Activated T-helper 1 cell treated with anti-CD3 and anti-CD28 coated beads, Interleukin-12 subunit alpha, Interleukin-12 subunit beta, Interleukin-2, Interleukin-4 antibody, amounts not matched to agents 30 ng/mL and 10 ng/mL and 1 ng/mL, durations not matched to agents 14 hours and 24 hours and 36 hours (primary cell): ENCODE data around the gene UBR4. TPM values are rescaled to one million over a fixed set of nuclear protein-coding genes. Genes with fewer than 3 reads are reported as not detected.
A peak's percentile ranks its signal among the peaks of the same experiment; 100 is the strongest.
"Not testable (repeated sequence)": the region's sequence is repeated elsewhere in the genome, so short reads cannot be mapped to it uniquely, and the experiment has no call there.

Experiments used
- DNase-seq: peaks from one replicate; pipeline ENCODE4 v3.0.0; 2021; ENCODE audit warnings: low spot score
- H3K27ac Mint-ChIP-seq: one replicate; pipeline ENCODE4 v1.8.0; 2021; ENCODE audit warnings: mild to moderate bottlenecking, mixed read lengths
- H3K27me3 Mint-ChIP-seq: one replicate; pipeline ENCODE4 v1.8.0; 2022; ENCODE audit warnings: mild to moderate bottlenecking, moderate library complexity, mixed read lengths; ENCODE audit not compliant: insufficient read depth
- H3K36me3 Mint-ChIP-seq: one replicate; pipeline ENCODE4 v1.8.0; 2021; ENCODE audit warnings: low read depth, mixed read lengths
- H3K4me1 Mint-ChIP-seq: one replicate; pipeline ENCODE4 v1.8.0; 2021; ENCODE audit warnings: low read depth, mixed read lengths
- H3K4me3 Mint-ChIP-seq: one replicate; pipeline ENCODE4 v1.8.0; 2021; ENCODE audit warnings: mild to moderate bottlenecking, moderate library complexity, mixed read lengths
- H3K9me3 Mint-ChIP-seq: one replicate; pipeline ENCODE4 v1.8.0; 2021; ENCODE audit warnings: mixed read lengths
- intact Hi-C: fragments of 100-400 bp; cut with micrococcal nuclease; formaldehyde crosslinking; loops from one replicate; pipeline ENCODE4 v1.15.1; 2024
- total RNA-seq: library from RNA; stranded (reverse); gene quantifications from 2 replicates; pipeline ENCODE4 v1.2.3, GENCODE V29; 2022

UBR4 gene
- total RNA-seq, 1 donor from 2014 or later, result 155 TPM

DNA sequence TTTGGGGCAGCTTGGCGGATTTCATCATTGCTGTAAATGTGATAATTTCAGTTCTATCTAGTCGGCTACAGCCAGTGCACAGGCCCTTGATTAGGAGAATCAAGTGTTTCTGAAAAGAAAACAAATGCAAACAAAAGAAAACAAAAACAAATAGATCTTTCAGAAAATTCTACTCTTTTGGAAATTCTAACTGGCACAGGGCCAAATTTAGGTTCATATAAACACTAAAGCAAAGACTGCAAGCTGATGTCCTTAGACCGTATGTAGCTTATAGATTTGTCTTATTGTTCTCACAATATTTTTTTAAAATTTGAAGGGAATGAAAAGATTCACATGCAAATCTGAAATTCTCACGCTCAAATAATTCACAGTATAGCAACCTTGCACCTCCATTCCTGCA, 11.2 kb downstream of the UBR4 start:
- peaks cover 45% of the 10 kb centered on the region for H3K36me3 Mint-ChIP-seq

DNA sequence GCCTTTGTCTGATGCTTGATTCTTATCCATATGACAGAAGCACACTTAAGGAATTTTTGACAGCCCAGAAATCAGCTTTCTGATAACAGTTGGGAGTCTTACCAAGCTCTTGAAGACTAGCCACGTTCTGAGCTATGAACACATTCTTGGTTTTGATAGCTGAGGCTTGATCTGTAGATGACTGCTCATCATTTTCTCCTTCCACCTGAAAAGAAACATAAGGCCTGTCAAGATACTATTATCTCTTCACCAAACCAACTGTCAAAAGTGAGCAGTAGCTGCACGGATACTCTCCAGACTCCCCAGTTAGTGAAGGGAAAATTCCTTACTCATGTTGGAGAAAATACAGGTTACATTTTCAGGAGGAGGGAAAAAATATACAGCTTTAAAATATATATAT, 12.2 kb downstream of the UBR4 start:
- intact Hi-C loops, result no loop called here
- Mint-ChIP-seq H3K9me3 (no peaks in the 10 kb centered on the region), H3K27me3 (no peaks in the 10 kb centered on the region), H3K36me3 (peaks cover 55% of the 10 kb centered on the region), H3K4me3 (no peak overlapping the region), H3K4me1 (peaks cover 18% of the 10 kb centered on the region), H3K27ac (no peak overlapping the region)
- DNase-seq, result no peak

More for the DNA sequence above, 11.2 kb downstream of the UBR4 start:
- no peak overlapping the region for H3K4me3 Mint-ChIP-seq
- intact Hi-C loops, result no loop called here
- DNase-seq, result no peak
- H3K27me3 Mint-ChIP-seq, result no peaks in the 10 kb centered on the region
- no peak overlapping the region for H3K27ac Mint-ChIP-seq
- no peaks in the 10 kb centered on the region for H3K9me3 Mint-ChIP-seq
- peaks cover 11% of the 10 kb centered on the region for H3K4me1 Mint-ChIP-seq

- Mint-ChIP-seq H3K27ac (peak overlapping the region; percentile 14), H3K4me3 (no peak overlapping the region), H3K4me1 (peaks cover 9% of the 10 kb centered on the region), H3K36me3 (peaks cover 66% of the 10 kb centered on the region), H3K9me3 (no peaks in the 10 kb centered on the region), H3K27me3 (no peaks in the 10 kb centered on the region)
- no peak for DNase-seq
- intact Hi-C loops, result no loop called here
Measured at GRCh38 chr1:19196331-19196730, 13.7 kb downstream of the UBR4 start.

DNA sequence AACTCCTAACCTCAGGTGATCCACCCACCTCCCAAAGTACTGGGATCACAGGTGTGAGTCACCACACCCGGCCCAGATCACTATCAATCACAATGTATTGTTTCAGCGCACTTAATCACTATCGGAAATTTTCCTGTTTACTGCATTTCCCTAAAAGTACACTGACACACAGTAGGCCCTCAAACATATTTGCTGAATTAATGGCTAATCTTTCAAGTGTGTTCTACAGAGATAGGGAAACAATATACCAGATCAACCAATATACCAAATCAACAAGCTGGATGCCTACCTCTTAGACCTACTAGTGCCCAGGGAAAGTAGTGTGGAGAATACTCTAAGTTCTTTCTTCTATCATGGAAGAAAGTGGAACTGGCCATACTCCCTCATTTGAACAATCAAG, 17.1 kb downstream of the UBR4 start:
- H3K27ac Mint-ChIP-seq, result peak overlapping the region; percentile 49
- no peak for DNase-seq
- peaks cover 9% of the 10 kb centered on the region for H3K4me1 Mint-ChIP-seq
- intact Hi-C loops, result no loop called here
- no peaks in the 10 kb centered on the region for H3K27me3 Mint-ChIP-seq
- H3K9me3 Mint-ChIP-seq, result no peaks in the 10 kb centered on the region
- peaks cover 63% of the 10 kb centered on the region for H3K36me3 Mint-ChIP-seq
- H3K4me3 Mint-ChIP-seq, result no peak overlapping the region

- intact Hi-C loops, result no loop called here
- H3K27ac Mint-ChIP-seq, result no peak overlapping the region
- peaks cover 10% of the 10 kb centered on the region for H3K4me1 Mint-ChIP-seq
- peaks cover 62% of the 10 kb centered on the region for H3K36me3 Mint-ChIP-seq
- DNase-seq, result no peak
- no peaks in the 10 kb centered on the region for H3K9me3 Mint-ChIP-seq
- no peak overlapping the region for H3K4me3 Mint-ChIP-seq
- H3K27me3 Mint-ChIP-seq, result no peaks in the 10 kb centered on the region
Measured at GRCh38 chr1:19191811-19192210, 18.3 kb downstream of the UBR4 start.

GRCh38 chr1:19190468-19190867, 19.6 kb downstream of the UBR4 start:
- Mint-ChIP-seq H3K27ac (no peak overlapping the region), H3K4me3 (no peak overlapping the region), H3K27me3 (no peaks in the 10 kb centered on the region), H3K9me3 (no peaks in the 10 kb centered on the region), H3K36me3 (peaks cover 63% of the 10 kb centered on the region), H3K4me1 (peaks cover 22% of the 10 kb centered on the region)
- intact Hi-C loops, result no loop called here
- DNase-seq, result no peak

GRCh38 chr1:19189270-19189669, 20.8 kb downstream of the UBR4 start:
- no peak overlapping the region for H3K27ac Mint-ChIP-seq
- intact Hi-C loops, result no loop called here
- no peak overlapping the region for H3K4me3 Mint-ChIP-seq
- H3K4me1 Mint-ChIP-seq, result peaks cover 22% of the 10 kb centered on the region
- no peaks in the 10 kb centered on the region for H3K9me3 Mint-ChIP-seq
- H3K36me3 Mint-ChIP-seq, result peaks cover 70% of the 10 kb centered on the region
- no peaks in the 10 kb centered on the region for H3K27me3 Mint-ChIP-seq
- DNase-seq, result no peak

DNA sequence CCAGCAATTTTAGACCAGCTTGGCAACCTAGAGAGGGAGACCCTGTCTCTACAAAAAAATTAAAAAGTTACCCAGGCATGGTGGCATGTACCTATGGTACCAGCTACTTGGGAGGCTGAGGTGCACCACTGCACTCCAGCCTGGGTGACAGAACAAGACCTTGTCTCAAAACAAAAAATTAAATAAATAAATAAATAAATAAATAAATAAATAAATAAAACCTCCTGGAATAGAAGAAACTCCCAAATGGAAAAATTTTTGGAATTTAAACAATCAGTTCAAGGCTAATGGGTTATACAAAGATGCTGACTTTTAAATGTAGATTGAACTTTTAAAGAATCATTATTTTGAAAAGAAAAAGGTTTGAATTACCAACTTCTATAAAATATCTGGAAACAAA, 22.2 kb downstream of the UBR4 start:
- Mint-ChIP-seq H3K27ac (no peak overlapping the region), H3K4me3 (no peak overlapping the region), H3K36me3 (peaks cover 66% of the 10 kb centered on the region), H3K4me1 (peaks cover 14% of the 10 kb centered on the region), H3K9me3 (no peaks in the 10 kb centered on the region), H3K27me3 (no peaks in the 10 kb centered on the region)
- intact Hi-C loops, result loop anchor here (2.0 kb wide), 1 partner anchor 17 kb away; no protein-coding TSS in a partner anchor
- no peak for DNase-seq

GRCh38 chr1:19186001-19186400, 24.1 kb downstream of the UBR4 start:
- no peak for DNase-seq
- intact Hi-C loops, result loop anchor here (1.0 to 2.0 kb wide), 3 partner anchors 15 to 23 kb away; no protein-coding TSS in a partner anchor
- Mint-ChIP-seq H3K27me3 (no peaks in the 10 kb centered on the region), H3K36me3 (peaks cover 63% of the 10 kb centered on the region), H3K4me3 (peak overlapping the region; percentile 46), H3K4me1 (peaks cover 18% of the 10 kb centered on the region), H3K27ac (peak overlapping the region; percentile 89), H3K9me3 (no peaks in the 10 kb centered on the region)

DNA sequence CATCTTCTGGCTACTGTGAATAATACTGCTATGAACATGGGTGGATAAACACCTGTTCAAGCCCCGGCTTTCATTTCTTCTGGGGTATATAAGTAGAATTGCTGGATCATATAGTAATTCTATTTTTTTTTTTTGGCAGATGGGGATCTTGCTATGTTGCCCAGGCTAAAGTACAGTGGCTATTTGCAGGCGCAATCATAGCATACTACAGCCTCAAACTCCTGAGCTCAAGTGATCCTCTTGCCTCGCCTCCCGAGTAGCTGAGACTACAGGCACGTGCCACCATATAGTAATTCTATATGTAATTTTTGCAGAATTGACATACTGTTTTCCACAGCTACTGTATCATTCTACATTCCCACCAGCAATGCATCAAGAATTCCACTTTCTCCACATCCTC, 27.8 kb downstream of the UBR4 start:
- Mint-ChIP-seq H3K27me3 (no peaks in the 10 kb centered on the region), H3K4me3 (no peak overlapping the region), H3K36me3 (peaks cover 66% of the 10 kb centered on the region), H3K4me1 (peaks cover 37% of the 10 kb centered on the region), H3K27ac (no peak overlapping the region), H3K9me3 (no peaks in the 10 kb centered on the region)
- DNase-seq, result no peak
- intact Hi-C loops, result no loop called here

- H3K4me3 Mint-ChIP-seq, H3K27me3 Mint-ChIP-seq, DNase-seq, H3K9me3 Mint-ChIP-seq, intact Hi-C loops: not testable (repeated sequence)
- Mint-ChIP-seq H3K36me3 (peaks cover 67% of the 10 kb centered on the region), H3K4me1 (peaks cover 24% of the 10 kb centered on the region), H3K27ac (peak overlapping the region; percentile 36)
Measured at GRCh38 chr1:19180265-19180657, 29.8 kb downstream of the UBR4 start.

DNA sequence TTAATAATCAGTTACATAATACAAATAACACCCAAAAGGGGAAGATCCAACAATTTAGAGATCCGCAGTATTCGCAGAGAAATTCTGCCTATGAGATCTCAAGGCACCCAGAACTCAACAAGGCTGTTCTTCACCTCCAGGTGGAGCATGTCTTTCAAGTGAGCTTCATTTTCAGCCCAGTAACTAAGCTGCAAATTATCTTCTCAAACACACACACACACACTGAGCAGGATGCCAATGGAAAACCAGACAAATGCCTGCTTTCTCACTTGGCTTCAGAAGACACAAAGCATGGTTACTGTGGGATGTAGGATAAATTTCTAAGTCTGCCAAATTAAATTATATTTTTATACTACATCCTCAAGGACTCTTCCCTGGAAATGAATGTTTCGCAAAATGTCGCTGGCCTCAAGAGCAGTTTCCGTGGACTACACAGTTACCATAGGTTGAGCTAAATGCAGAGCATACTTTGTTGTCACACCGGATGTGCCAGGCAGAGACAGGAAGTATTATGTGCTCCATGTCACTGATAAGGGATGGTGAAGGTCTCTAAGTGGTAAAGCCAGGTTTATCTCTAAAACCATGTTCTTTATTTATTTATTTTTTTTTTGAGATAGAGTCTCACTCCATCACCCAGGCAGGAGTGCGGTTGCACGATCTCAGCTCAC, 30.3 kb downstream of the UBR4 start:
- intact Hi-C loops, result loop anchor here (1.0 kb wide), 2 partner anchors 30 to 62 kb away; no protein-coding TSS in a partner anchor
- Mint-ChIP-seq H3K4me3 (no peak overlapping the region), H3K9me3 (no peaks in the 10 kb centered on the region), H3K4me1 (peaks cover 24% of the 10 kb centered on the region), H3K27ac (peak overlapping the region; percentile 88), H3K36me3 (peaks cover 66% of the 10 kb centered on the region), H3K27me3 (no peaks in the 10 kb centered on the region)
- DNase-seq, result no peak

- peak overlapping the region; percentile 88 for H3K27ac Mint-ChIP-seq
- intact Hi-C loops, result loop anchor here (1.0 kb wide), 3 partner anchors 10 to 62 kb away; no protein-coding TSS in a partner anchor
- no peaks in the 10 kb centered on the region for H3K27me3 Mint-ChIP-seq
- H3K4me1 Mint-ChIP-seq, result peaks cover 24% of the 10 kb centered on the region
- DNase-seq, result no peak
- no peak overlapping the region for H3K4me3 Mint-ChIP-seq
- H3K36me3 Mint-ChIP-seq, result peaks cover 69% of the 10 kb centered on the region
- no peaks in the 10 kb centered on the region for H3K9me3 Mint-ChIP-seq
Measured at GRCh38 chr1:19178734-19179398, 31.2 kb downstream of the UBR4 start.
